CD4-positive, alpha-beta T cell (primary cell): ENCODE measurements around the gene CDC14B. TPM values are rescaled to one million over a fixed set of nuclear protein-coding genes. Genes with fewer than 3 reads are reported as not detected.

Experiments used
- ATAC-seq: fragments of 200-7000 bp; cut with Tn5 transposase; one replicate; pipeline ENCODE4 v1.10.0; 2022; ENCODE audit warnings: mild to moderate bottlenecking; ENCODE audit not compliant: poor library complexity
- CTCF ChIA-PET: fragments of 350-600 bp; sonication (Branson Sonifier 250); formaldehyde crosslinking; loops from one replicate; lab custom pipeline; 2021; ENCODE audit warnings: antibody characterized with exemption, inconsistent platforms; lab: Charles Lee
- POLR2A ChIA-PET: fragments of 350-600 bp; sonication (Branson Sonifier 250); formaldehyde crosslinking; loops from one replicate; lab custom pipeline; 2021; ENCODE audit warnings: antibody characterized with exemption, inconsistent platforms; lab: Charles Lee
- DNase-seq, 14 experiments: peaks; one replicate each; pipeline ENCODE4 v3.0.0-alpha.2; 2013 to 2020; ENCODE audit warnings: mixed read lengths in 2 of 14
- H3K27ac ChIP-seq, 2 donors: one replicate each; pipeline versions ENCODE4 v1.5.1 to v1.7.0; 2013; ENCODE audit warnings: low read length in 2 of 2, low read depth in 1 of 2, mild to moderate bottlenecking in 1 of 2
- H3K27me3 ChIP-seq, 2 experiments: 1 replicate in 1 of 2; 2 replicates in 1 of 2; pipeline versions ENCODE4 v1.6.1 to v1.7.0; 2013; ENCODE audit warnings: low read length in 2 of 2, control low read depth in 1 of 2, mild to moderate bottlenecking in 1 of 2, moderate library complexity in 1 of 2; ENCODE audit not compliant: insufficient read depth in 2 of 2, control insufficient read depth in 1 of 2
- H3K36me3 ChIP-seq: one replicate; pipeline ENCODE4 v1.6.1; 2013; ENCODE audit warnings: low read length, control low read depth; ENCODE audit not compliant: insufficient read depth
- H3K4me1 ChIP-seq: one replicate; pipeline ENCODE4 v1.6.1; 2013; ENCODE audit warnings: low read length, control low read depth; ENCODE audit not compliant: insufficient read depth
- H3K4me3 ChIP-seq: one replicate; pipeline ENCODE4 v1.5.1; 2013; ENCODE audit warnings: mild to moderate bottlenecking, low read length, moderate library complexity
- H3K9me3 ChIP-seq, 2 experiments: 1 replicate in 1 of 2; 2 replicates in 1 of 2; pipeline versions ENCODE4 v1.6.1 to v1.7.0; 2013; ENCODE audit warnings: low read length in 2 of 2, mild to moderate bottlenecking in 2 of 2, control low read depth in 1 of 2, moderate library complexity in 1 of 2; ENCODE audit not compliant: control insufficient read depth in 1 of 2, insufficient read depth in 1 of 2
- H3K27ac Mint-ChIP-seq: one replicate; pipeline ENCODE4 v1.8.0; 2020; ENCODE audit warnings: mixed read lengths
- H3K27me3 Mint-ChIP-seq: one replicate; pipeline ENCODE4 v1.8.0; 2021; ENCODE audit warnings: mixed read lengths
- H3K36me3 Mint-ChIP-seq: one replicate; pipeline ENCODE4 v1.8.0; 2021; ENCODE audit warnings: low read depth, mixed read lengths
- H3K4me1 Mint-ChIP-seq: one replicate; pipeline ENCODE4 v1.8.0; 2021; ENCODE audit warnings: low read depth, mixed read lengths
- H3K4me3 Mint-ChIP-seq: one replicate; pipeline ENCODE4 v1.8.0; 2020; ENCODE audit warnings: mild to moderate bottlenecking, mixed read lengths
- H3K9me3 Mint-ChIP-seq: one replicate; pipeline ENCODE4 v1.8.0; 2020; ENCODE audit warnings: mixed read lengths
- intact Hi-C, 2 experiments: fragments of 100-400 bp; cut with DNase I in 1 of 2; cut with micrococcal nuclease in 1 of 2; formaldehyde crosslinking; loops; one replicate each; pipeline versions ENCODE4 v1.15.1 to v1.9.0; 2023 to 2025; cut with DNase I, micrococcal nuclease
- total RNA-seq, 174 experiments: library from RNA in 2 of 174; stranded (reverse) in 2 of 174; gene quantifications; one replicate each; pipeline ENCODE4 v1.2.3 and lab custom pipeline; 2021 to 2026
- TF ChIP-seq, protein P1 (sequence below): fragments of 200-600 bp; IDR thresholded peaks from one replicate; pipeline ENCODE4 v1.8.0; 2022; ENCODE audit warnings: antibody characterized with exemption, mild to moderate bottlenecking

CDC14B gene
- total RNA-seq, 2 experiments from 2014 or later = 3.5 TPM

DNA sequence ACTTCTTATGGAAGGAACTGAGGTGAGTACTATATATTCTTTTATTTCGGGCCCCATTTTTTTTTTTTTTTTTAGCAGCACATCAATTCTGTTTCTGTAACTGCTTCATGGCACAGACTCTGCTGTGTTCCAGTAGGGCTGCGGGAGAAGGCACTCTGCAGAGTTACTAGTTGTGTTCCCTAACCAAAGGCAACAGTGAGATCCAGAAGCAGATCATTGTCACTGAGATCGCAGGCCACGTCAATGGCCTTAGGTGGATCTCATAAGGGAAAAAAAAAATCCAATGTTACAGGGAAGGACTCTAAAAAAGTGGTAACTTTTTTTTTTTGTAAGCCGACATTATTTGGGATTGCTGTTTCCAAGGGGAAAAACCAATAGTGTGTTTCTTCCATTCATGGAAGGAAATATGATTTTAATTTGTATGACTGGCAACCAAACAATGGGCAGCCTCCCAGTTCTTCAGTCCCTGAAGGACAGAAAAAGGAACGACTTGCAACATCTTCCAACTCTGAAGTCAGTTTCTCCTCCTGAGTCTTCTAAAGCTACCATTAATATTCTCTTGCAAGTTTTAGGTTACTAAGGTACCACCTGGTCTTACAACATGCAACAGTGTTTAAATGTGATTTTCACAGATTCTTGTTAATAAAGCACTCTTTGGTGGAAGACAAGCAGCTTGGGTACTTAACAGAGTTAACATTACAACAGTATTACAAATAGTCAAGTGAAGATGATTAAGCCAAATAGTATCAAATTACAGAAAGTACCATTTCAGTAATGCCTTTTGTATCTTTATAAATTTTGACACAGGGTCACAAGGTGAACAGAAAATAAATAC, 116.9 kb downstream of the CDC14B start:
- H3K4me1 ChIP-seq = no peaks in the 10 kb centered on the region
- ATAC-seq (no peak), DNase-seq (no peak)
- ChIA-PET POLR2A (no interaction called here), CTCF (no interaction called here)
- no peak overlapping the region for H3K4me3 Mint-ChIP-seq
- intact Hi-C loops = no loop called here
- no peaks in the 10 kb centered on the region for H3K27me3 Mint-ChIP-seq
- no peak overlapping the region for H3K4me3 ChIP-seq
- TF ChIP-seq, protein P1, sequence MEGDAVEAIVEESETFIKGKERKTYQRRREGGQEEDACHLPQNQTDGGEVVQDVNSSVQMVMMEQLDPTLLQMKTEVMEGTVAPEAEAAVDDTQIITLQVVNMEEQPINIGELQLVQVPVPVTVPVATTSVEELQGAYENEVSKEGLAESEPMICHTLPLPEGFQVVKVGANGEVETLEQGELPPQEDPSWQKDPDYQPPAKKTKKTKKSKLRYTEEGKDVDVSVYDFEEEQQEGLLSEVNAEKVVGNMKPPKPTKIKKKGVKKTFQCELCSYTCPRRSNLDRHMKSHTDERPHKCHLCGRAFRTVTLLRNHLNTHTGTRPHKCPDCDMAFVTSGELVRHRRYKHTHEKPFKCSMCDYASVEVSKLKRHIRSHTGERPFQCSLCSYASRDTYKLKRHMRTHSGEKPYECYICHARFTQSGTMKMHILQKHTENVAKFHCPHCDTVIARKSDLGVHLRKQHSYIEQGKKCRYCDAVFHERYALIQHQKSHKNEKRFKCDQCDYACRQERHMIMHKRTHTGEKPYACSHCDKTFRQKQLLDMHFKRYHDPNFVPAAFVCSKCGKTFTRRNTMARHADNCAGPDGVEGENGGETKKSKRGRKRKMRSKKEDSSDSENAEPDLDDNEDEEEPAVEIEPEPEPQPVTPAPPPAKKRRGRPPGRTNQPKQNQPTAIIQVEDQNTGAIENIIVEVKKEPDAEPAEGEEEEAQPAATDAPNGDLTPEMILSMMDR = no peak
- H3K4me1 Mint-ChIP-seq = no peaks in the 10 kb centered on the region
- H3K27ac Mint-ChIP-seq = no peak overlapping the region
- no peaks in the 10 kb centered on the region for H3K9me3 ChIP-seq
- H3K27ac ChIP-seq = no peak overlapping the region
- no peaks in the 10 kb centered on the region for H3K36me3 ChIP-seq
- no peaks in the 10 kb centered on the region for H3K27me3 ChIP-seq
- no peaks in the 10 kb centered on the region for H3K36me3 Mint-ChIP-seq
- H3K9me3 Mint-ChIP-seq = no peaks in the 10 kb centered on the region

DNA sequence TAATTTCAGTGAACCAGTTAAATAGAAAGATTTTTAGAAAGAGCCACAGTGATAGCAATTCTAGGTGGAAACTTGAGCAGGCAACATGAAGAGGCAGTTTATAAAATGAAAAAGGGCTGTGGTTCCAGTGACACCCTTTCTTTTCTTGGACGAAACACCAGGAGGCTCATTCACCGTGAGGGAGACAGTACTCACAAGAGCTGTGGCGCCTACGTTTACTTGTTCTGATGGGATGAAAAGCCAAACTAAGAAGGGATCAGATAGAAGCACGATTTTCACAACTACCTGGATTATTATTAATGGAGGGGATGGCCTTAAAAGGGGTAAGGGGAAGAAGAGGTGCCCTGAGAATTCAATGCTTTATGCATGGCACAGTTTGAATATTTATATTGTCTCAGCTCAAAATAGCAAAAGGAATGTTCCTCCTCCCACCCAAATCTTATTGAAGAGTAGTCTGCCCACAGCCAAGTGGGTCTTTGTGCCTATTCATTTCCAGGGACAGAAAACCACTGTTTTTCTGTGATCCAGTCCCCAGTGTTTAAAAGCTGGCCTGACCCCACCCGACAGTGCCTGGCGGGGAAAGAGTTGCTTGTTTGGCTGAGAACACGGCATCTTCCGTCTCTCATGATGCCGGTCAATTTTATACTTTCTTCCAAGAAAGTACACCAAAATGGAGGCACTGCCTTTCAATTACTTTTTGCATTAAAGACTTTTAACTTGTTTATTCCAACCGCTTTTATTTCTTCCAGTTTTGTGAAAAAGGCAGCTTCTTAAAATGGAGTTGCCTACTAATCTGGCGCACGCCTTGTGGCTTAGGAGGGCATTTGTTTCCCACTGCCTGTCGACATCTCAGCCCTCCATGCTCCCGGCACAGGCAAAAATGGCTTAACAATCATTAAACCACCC, 117.8 kb downstream of the CDC14B start:
- intact Hi-C loops = no loop called here
- no peaks in the 10 kb centered on the region for H3K27me3 Mint-ChIP-seq
- ChIA-PET CTCF (no interaction called here), POLR2A (no interaction called here)
- no peaks in the 10 kb centered on the region for H3K9me3 Mint-ChIP-seq
- no peaks in the 10 kb centered on the region for H3K4me1 Mint-ChIP-seq
- Histone ChIP-seq H3K36me3 (no peaks in the 10 kb centered on the region), H3K27me3 (no peaks in the 10 kb centered on the region), H3K4me3 (no peak overlapping the region), H3K9me3 (no peaks in the 10 kb centered on the region), H3K27ac (no peak overlapping the region), H3K4me1 (no peaks in the 10 kb centered on the region)
- no peaks in the 10 kb centered on the region for H3K36me3 Mint-ChIP-seq
- DNase-seq (no peak), ATAC-seq (no peak)
- no peak overlapping the region for H3K27ac Mint-ChIP-seq
- TF ChIP-seq, protein P1 = no peak
- no peak overlapping the region for H3K4me3 Mint-ChIP-seq

DNA sequence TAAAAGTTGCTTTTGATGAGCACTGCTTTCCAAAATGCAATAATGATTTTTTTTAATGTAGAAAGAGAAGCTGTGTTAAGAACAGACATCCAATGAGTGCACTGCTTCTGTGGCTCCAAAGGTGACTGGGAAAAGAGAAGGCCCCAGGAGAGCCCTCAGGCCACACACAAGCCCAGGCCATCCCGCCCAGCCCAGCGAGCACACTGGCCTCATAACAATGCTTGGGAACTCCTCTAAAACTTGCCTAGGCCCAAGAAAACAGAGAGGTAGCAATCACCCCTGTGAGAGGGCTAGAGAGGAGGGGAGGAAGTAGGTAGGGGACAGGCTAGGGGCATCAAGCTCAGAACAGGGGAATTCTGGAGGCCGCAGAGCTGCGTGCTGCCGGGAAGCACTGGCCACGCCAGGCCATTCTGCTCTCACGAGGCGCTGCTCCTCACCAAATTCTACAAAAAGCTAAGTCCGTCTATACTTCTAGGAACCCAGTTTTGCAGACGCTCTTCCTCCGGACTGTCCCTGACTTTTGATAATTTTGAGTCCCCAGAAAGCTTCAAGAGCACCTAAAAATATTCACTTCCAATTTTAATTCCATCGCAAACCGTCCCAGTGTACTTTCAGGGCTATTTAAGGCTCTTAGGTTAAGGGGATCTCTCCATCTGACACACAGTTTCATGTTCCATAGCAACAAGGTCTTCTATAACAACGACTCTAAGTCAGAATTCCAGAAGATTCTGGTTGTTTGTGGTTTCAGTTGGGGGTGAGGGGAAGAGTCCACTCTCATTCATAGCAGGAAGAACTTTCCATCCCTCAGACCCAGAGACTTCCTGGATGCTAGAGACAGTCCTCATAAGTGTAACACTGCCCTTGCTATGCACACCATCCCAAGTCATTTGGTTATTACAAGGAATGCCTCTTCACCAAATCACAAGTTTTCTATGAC, 118.7 kb downstream of the CDC14B start:
- POLR2A ChIA-PET = no interaction called here
- H3K9me3 ChIP-seq = no peaks in the 10 kb centered on the region
- ATAC-seq = no peak
- H3K4me3 ChIP-seq = no peak overlapping the region
- Mint-ChIP-seq H3K4me3 (no peak overlapping the region), H3K36me3 (no peaks in the 10 kb centered on the region), H3K27me3 (no peaks in the 10 kb centered on the region), H3K4me1 (no peaks in the 10 kb centered on the region), H3K9me3 (no peaks in the 10 kb centered on the region), H3K27ac (no peak overlapping the region)
- no peak for DNase-seq
- no peaks in the 10 kb centered on the region for H3K27me3 ChIP-seq
- intact Hi-C loops = no loop called here
- CTCF ChIA-PET = interaction anchor here (0.9 kb wide), 1 partner anchor 173 kb away, joined by 3 read pairs; no protein-coding TSS in a partner anchor
- H3K36me3 ChIP-seq = no peaks in the 10 kb centered on the region
- TF ChIP-seq, protein P1 = no peak
- H3K27ac ChIP-seq = no peak overlapping the region
- no peaks in the 10 kb centered on the region for H3K4me1 ChIP-seq
